Gastrocnemius medialis (tissue), 4 donors: ENCODE results near the gene DNAH17. TPM values are rescaled to one million over a fixed set of nuclear protein-coding genes. Genes with fewer than 3 reads are reported as not detected.

Source experiments
- ATAC-seq, 2 donors: fragments of 150-250 bp; one replicate each; pipeline ENCODE4 v1.9.1; 2016
- DNase-seq, 2 donors: peaks; one replicate each; pipeline ENCODE4 v3.0.0-alpha.2; 2019
- H3K27ac ChIP-seq, 4 donors: fragments of 200-600 bp; sonication (generic); 1 replicate in 1 of 4; 2 replicates in 3 of 4; pipeline ENCODE4 v1.5.1; 2016 to 2018; ENCODE audit warnings: mild to moderate bottlenecking in 2 of 4, moderate library complexity in 1 of 4
- H3K27me3 ChIP-seq, 3 donors: fragments of 200-600 bp; sonication (generic) in 2 of 3; 1 replicate in 1 of 3; 2 replicates in 2 of 3; pipeline versions ENCODE4 v1.5.1 to v1.6.0; 2016 to 2019; ENCODE audit warnings: mild to moderate bottlenecking in 1 of 3, moderate library complexity in 1 of 3
- H3K36me3 ChIP-seq, 2 donors: fragments of 200-600 bp; sonication (generic) in 1 of 2; one replicate each; pipeline ENCODE4 v1.5.1; 2017 to 2018
- H3K4me1 ChIP-seq, 2 donors: fragments of 200-600 bp; sonication (generic) in 1 of 2; one replicate each; pipeline ENCODE4 v1.5.1; 2016 to 2017; ENCODE audit warnings: mild to moderate bottlenecking in 2 of 2
- H3K4me3 ChIP-seq, 4 donors: fragments of 200-600 bp; sonication (generic) in 3 of 4; 1 replicate in 1 of 4; 2 replicates in 3 of 4; pipeline ENCODE4 v1.5.1; 2016 to 2019; ENCODE audit warnings: mild to moderate bottlenecking in 2 of 4
- H3K9me3 ChIP-seq, 3 donors: fragments of 200-600 bp; sonication (generic) in 2 of 3; 1 replicate in 1 of 3; 2 replicates in 2 of 3; pipeline ENCODE4 v1.5.1; 2016 to 2019
- POLR2A ChIP-seq, 2 donors: fragments of 450-650 bp; IDR thresholded peaks; one replicate each; pipeline ENCODE4 v1.6.1; 2017; ENCODE audit warnings: antibody characterized with exemption in 2 of 2, mild to moderate bottlenecking in 2 of 2, moderate library complexity in 2 of 2
- in situ Hi-C, 4 donors: fragments of 200-750 bp; cut with MboI; loops; one replicate each; pipeline versions ENCODE4 v1.15.0 to v1.8.0; 2017; ENCODE audit warnings: low sequenced_read_pairs in 4 of 4
- intact Hi-C: fragments of 100-400 bp; cut with DNase I; formaldehyde crosslinking; loops from one replicate; pipeline ENCODE4 v1.15.1; 2023; ENCODE audit warnings: low total_unique reads
- total RNA-seq, 4 donors: library from RNA; depleted of rRNA; stranded (reverse); fragments of >200 nt; gene quantifications; one replicate each; pipeline versions ENCODE4 v1.1.0 to v1.2.3, GENCODE V29; 2016
- TF ChIP-seq, protein P1 (sequence below), 5 experiments: fragments of 450-650 bp in 3 of 5; fragments of 200-600 bp in 2 of 5; sonication (generic) in 2 of 5; IDR thresholded peaks in 4 of 5; conservative IDR thresholded peaks in 1 of 5; 1 replicate in 4 of 5; 2 replicates in 1 of 5; pipeline ENCODE4 v1.5.1; 2016 to 2019; ENCODE audit warnings: antibody characterized with exemption in 5 of 5, mild to moderate bottlenecking in 3 of 5, moderate library complexity in 3 of 5

DNAH17 gene
- total RNA-seq, 4 donors from 2014 or later: 0.56 TPM; not detected in 3

DNA sequence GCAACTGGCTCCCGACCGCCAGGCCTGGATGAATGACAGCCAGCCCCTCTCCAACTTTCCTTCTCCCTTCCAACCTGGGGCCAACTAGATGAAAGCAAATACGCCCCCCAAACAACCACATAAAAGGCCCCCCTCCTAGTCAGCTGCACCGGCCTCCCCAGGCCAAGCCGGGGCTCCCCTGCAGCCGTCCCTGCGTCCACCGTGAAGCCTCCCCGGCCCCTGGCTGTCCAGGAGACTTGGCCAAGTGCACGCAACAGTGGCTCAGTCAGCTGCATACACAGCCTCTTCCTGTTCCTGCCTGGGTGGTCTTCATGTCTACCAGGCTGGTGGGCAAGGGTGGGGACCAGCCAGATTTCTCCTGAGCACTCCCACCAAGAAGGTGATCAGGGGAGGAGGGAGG lies 16.0 kb downstream of the DNAH17 start:
- H3K27ac ChIP-seq: no peak overlapping the region
- in situ Hi-C loops: no loop called here
- DNase-seq: no peak
- no peak for ATAC-seq
- intact Hi-C loops: no loop called here
- no peaks in the 10 kb centered on the region for H3K9me3 ChIP-seq
- no peaks in the 10 kb centered on the region for H3K36me3 ChIP-seq
- peaks cover 2 to 35% (median 8%) of the 10 kb centered on the region in 3 donors for H3K27me3 ChIP-seq
- H3K4me3 ChIP-seq: no peak overlapping the region
- TF ChIP-seq, protein P1, sequence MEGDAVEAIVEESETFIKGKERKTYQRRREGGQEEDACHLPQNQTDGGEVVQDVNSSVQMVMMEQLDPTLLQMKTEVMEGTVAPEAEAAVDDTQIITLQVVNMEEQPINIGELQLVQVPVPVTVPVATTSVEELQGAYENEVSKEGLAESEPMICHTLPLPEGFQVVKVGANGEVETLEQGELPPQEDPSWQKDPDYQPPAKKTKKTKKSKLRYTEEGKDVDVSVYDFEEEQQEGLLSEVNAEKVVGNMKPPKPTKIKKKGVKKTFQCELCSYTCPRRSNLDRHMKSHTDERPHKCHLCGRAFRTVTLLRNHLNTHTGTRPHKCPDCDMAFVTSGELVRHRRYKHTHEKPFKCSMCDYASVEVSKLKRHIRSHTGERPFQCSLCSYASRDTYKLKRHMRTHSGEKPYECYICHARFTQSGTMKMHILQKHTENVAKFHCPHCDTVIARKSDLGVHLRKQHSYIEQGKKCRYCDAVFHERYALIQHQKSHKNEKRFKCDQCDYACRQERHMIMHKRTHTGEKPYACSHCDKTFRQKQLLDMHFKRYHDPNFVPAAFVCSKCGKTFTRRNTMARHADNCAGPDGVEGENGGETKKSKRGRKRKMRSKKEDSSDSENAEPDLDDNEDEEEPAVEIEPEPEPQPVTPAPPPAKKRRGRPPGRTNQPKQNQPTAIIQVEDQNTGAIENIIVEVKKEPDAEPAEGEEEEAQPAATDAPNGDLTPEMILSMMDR (IDR thresholded peaks at IDR 0.05 in 4 of 5, conservative IDR thresholded peaks at IDR 0.05 in 1 of 5): no peak
- TF ChIP-seq POLR2A (IDR thresholded peaks at IDR 0.05): no peak
- H3K4me1 ChIP-seq: peaks cover 0 to 12% of the 10 kb centered on the region in 2 donors

DNA sequence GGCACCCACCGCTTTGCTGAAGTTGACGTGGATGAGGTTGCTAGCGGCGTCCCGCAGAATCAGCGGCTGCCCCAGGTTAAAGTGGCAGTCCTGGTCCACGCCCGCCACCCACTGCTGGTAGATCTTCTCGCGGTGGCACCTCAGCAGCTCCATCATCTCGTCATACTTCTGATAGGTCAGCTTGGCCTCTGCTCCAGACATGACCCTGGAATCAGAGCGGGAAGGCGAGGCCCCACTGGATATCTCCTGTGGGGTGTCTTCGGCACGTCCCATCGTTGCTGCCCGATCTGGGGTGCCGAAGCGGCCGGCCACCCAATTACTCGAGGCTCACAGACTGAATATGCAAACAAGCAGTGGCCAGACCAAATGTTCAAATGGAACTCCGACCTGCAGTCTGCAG lies 16.5 kb downstream of the DNAH17 start:
- no peak for DNase-seq
- no peaks in the 10 kb centered on the region for H3K9me3 ChIP-seq
- intact Hi-C loops (no loop called here), in situ Hi-C loops (no loop called here)
- TF ChIP-seq, protein P1 (IDR thresholded peaks at IDR 0.05 in 4 of 5, conservative IDR thresholded peaks at IDR 0.05 in 1 of 5): no peak
- no peak for TF ChIP-seq POLR2A (IDR thresholded peaks at IDR 0.05)
- H3K27me3 ChIP-seq: peaks cover 2 to 35% (median 8%) of the 10 kb centered on the region in 3 donors
- no peak overlapping the region for H3K4me3 ChIP-seq
- H3K36me3 ChIP-seq: no peaks in the 10 kb centered on the region
- no peak overlapping the region for H3K27ac ChIP-seq
- H3K4me1 ChIP-seq: peaks cover 0 to 12% of the 10 kb centered on the region in 2 donors
- no peak for ATAC-seq

DNA sequence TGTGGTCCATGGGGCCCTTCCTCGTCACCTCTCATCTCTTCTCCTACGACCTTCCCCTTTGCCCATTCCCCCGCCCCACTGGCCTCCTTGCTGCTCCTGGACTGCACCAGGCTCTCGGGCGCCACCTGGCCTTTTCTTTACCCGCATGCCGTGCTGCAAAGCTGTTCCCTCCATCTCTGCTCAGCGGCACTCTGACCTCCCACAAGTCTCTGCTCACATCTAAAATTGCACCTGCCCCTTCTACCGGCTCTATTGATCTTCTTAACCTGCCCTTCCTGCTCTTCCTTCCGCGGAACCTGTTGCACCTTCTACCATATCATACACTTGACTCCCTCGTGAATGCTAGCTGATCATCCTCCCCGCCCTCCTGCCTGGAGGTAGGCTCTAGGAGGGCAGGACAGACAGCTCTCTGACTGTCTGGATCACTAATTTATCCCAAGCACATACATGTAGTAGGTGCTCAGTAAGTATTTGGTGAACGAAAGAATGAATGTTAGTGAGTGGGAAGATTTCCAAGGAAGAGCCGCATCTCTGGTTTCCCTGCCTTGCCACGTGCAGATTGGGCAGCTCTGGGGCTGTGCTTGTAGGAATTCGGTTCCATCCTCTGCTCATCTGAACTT lies 17.3 kb downstream of the DNAH17 start:
- TF ChIP-seq, protein P1 (IDR thresholded peaks at IDR 0.05 in 4 of 5, conservative IDR thresholded peaks at IDR 0.05 in 1 of 5): no peak
- no peak for TF ChIP-seq POLR2A (IDR thresholded peaks at IDR 0.05)
- no peak for ATAC-seq
- Histone ChIP-seq H3K9me3 (no peaks in the 10 kb centered on the region), H3K4me3 (no peak overlapping the region), H3K4me1 (peaks cover 0 to 12% of the 10 kb centered on the region in 2 donors), H3K36me3 (no peaks in the 10 kb centered on the region), H3K27me3 (peaks cover 2 to 34% (median 8%) of the 10 kb centered on the region in 3 donors), H3K27ac (no peak overlapping the region)
- intact Hi-C loops (no loop called here), in situ Hi-C loops (no loop called here)
- DNase-seq: no peak

DNA sequence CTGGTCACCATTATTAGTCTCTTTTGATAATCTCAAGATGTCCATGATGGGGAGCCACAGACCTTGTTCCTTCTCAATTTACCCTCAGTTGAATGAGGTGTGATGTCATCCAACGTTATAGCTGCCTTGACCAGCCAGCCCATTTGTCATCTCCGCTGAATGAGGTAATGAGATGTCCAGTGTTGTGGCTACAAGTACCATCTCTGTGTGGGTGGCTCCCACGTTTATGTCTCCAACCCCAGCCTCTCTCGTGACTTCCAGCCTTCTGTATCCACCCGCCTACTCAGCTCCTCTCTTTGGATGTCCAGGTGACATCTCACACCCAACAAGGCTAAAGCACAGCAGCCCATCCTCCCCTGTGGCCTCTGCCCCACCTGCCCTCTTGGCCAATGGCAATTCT lies 18.2 kb downstream of the DNAH17 start:
- in situ Hi-C loops: no loop called here
- no peak overlapping the region for H3K4me3 ChIP-seq
- intact Hi-C loops: no loop called here
- peaks cover 2 to 26% (median 8%) of the 10 kb centered on the region in 3 donors for H3K27me3 ChIP-seq
- no peaks in the 10 kb centered on the region for H3K9me3 ChIP-seq
- H3K36me3 ChIP-seq: no peaks in the 10 kb centered on the region
- TF ChIP-seq POLR2A (IDR thresholded peaks at IDR 0.05): no peak
- TF ChIP-seq, protein P1 (IDR thresholded peaks at IDR 0.05 in 4 of 5, conservative IDR thresholded peaks at IDR 0.05 in 1 of 5): no peak
- H3K27ac ChIP-seq: no peak overlapping the region
- no peak for ATAC-seq
- no peak for DNase-seq
- H3K4me1 ChIP-seq: peaks cover 0 to 12% of the 10 kb centered on the region in 2 donors
